ENCODE results near the gene C19orf44.

- TF ChIP-seq ZNF274 (IDR thresholded peaks at IDR 0.05; ENCODE audit: low read depth, low read length) (no peak), YY1 (IDR thresholded peaks at IDR 0.05; ENCODE audit: insufficient read depth, insufficient read length) (no peak), SUZ12 (IDR thresholded peaks at IDR 0.05; ENCODE audit: extremely low read depth, insufficient read depth, insufficient read length) (no peak)
These were observed 43.9 kb upstream of the C19orf44 start for GRCh38 chr19:16452325-16452724.

Measured in NT2/D1 (cell line).